Colonic mucosa (tissue), 4 donors: ENCODE data around the gene OPHN1. TPM values are rescaled to one million over a fixed set of nuclear protein-coding genes. Genes with fewer than 3 reads are reported as not detected.

Experiments
- DNase-seq: peaks from one replicate; pipeline ENCODE4 v3.0.0-alpha.2; 2020
- H3K27ac ChIP-seq: fragments of 200-600 bp; one replicate; pipeline ENCODE4 v1.8.0; 2021
- H3K27me3 ChIP-seq: fragments of 200-600 bp; one replicate; pipeline ENCODE4 v1.8.0; 2021
- H3K36me3 ChIP-seq: fragments of 200-600 bp; one replicate; pipeline ENCODE4 v1.8.0; 2021
- H3K4me1 ChIP-seq: fragments of 200-600 bp; one replicate; pipeline ENCODE4 v1.8.0; 2021; ENCODE audit warnings: mild to moderate bottlenecking
- H3K4me3 ChIP-seq: fragments of 200-600 bp; one replicate; pipeline ENCODE4 v1.8.0; 2021
- H3K9ac ChIP-seq, 2 donors: one replicate each; pipeline ENCODE4 v1.7.0; 2013; ENCODE audit warnings: control low read depth in 2 of 2, low read depth in 2 of 2, low read length in 2 of 2
- H3K9me3 ChIP-seq: fragments of 200-600 bp; one replicate; pipeline ENCODE4 v1.8.0; 2021
- CTCF ChIP-seq: fragments of 200-600 bp; IDR thresholded peaks from one replicate; pipeline ENCODE4 v1.8.0; 2022; ENCODE audit warnings: antibody characterized with exemption, mild to moderate bottlenecking
- intact Hi-C: fragments of 100-400 bp; cut with DNase I; formaldehyde crosslinking; loops from one replicate; pipeline ENCODE4 v1.14.1; 2022
- total RNA-seq, 2 donors: library from RNA; stranded (reverse); fragmentation: NEBNext Ultra II Directional in 1 of 2; extraction: Animal tissue kit (Norgen Biotek cat#: 25700) in 1 of 2; gene quantifications; one replicate each; pipeline ENCODE4 v1.2.1, GENCODE V29; 2021
- donor health status: healthy.
- donor health status: DM: no; HTN: no; CAD: no.
- donor health status: DM: no; HTN: no; CAD: no.

Gene OPHN1
- total RNA-seq, 2 donors from 2014 or later: 4.8 to 6.8 TPM

GRCh38 chrX:68424719-68425118 lies 8.6 kb downstream of the OPHN1 start:
- intact Hi-C loops: no loop called here
- Histone ChIP-seq H3K4me1 (no peaks in the 10 kb centered on the region), H3K36me3 (no peaks in the 10 kb centered on the region), H3K9ac (no peak overlapping the region), H3K27ac (no peak overlapping the region), H3K4me3 (no peak overlapping the region), H3K9me3 (no peaks in the 10 kb centered on the region), H3K27me3 (no peaks in the 10 kb centered on the region)
- TF ChIP-seq CTCF: no peak
- no peak for DNase-seq

- intact Hi-C loops: no loop called here
- Histone ChIP-seq H3K4me3 (no peak overlapping the region), H3K36me3 (no peaks in the 10 kb centered on the region), H3K27ac (no peak overlapping the region), H3K9me3 (no peaks in the 10 kb centered on the region), H3K4me1 (no peaks in the 10 kb centered on the region), H3K27me3 (no peaks in the 10 kb centered on the region), H3K9ac (no peak overlapping the region)
- no peak for DNase-seq
- no peak for TF ChIP-seq CTCF
Measured at GRCh38 chrX:68422478-68422877, 10.8 kb downstream of the OPHN1 start.

GRCh38 chrX:68421636-68422035 lies 11.7 kb downstream of the OPHN1 start:
- Histone ChIP-seq H3K9ac (no peak overlapping the region), H3K36me3 (no peaks in the 10 kb centered on the region), H3K27ac (no peak overlapping the region), H3K4me3 (no peak overlapping the region), H3K4me1 (no peaks in the 10 kb centered on the region), H3K27me3 (no peaks in the 10 kb centered on the region), H3K9me3 (no peaks in the 10 kb centered on the region)
- TF ChIP-seq CTCF: no peak
- DNase-seq: no peak
- intact Hi-C loops: no loop called here

GRCh38 chrX:68420559-68420958 lies 12.7 kb downstream of the OPHN1 start:
- no peak overlapping the region for H3K4me3 ChIP-seq
- H3K27ac ChIP-seq: no peak overlapping the region
- H3K4me1 ChIP-seq: no peaks in the 10 kb centered on the region
- intact Hi-C loops: no loop called here
- H3K27me3 ChIP-seq: no peaks in the 10 kb centered on the region
- no peak overlapping the region for H3K9ac ChIP-seq
- no peaks in the 10 kb centered on the region for H3K36me3 ChIP-seq
- TF ChIP-seq CTCF: no peak
- H3K9me3 ChIP-seq: no peaks in the 10 kb centered on the region
- DNase-seq: no peak

DNA sequence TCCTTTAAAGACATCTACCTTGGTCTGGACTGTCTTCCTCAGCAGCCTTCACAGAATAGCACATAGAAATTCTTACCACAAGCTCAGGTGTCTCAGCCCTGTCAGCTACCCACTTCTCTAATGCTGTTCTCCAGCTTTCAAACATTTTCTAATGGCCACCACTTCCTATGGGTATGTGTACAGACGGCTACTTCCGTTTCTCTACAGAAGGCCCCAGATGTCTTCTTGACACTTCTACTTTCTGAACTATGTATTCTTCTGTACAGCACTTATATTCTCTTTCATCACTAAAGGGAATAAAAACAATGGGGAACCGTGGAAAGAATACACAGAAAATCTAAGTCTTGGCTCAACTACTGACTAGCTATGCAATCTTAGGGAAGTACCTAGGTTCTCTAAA lies 13.3 kb downstream of the OPHN1 start:
- TF ChIP-seq CTCF: no peak
- intact Hi-C loops: no loop called here
- Histone ChIP-seq H3K9ac (no peak overlapping the region), H3K4me1 (no peaks in the 10 kb centered on the region), H3K4me3 (no peak overlapping the region), H3K27me3 (no peaks in the 10 kb centered on the region), H3K27ac (no peak overlapping the region), H3K36me3 (no peaks in the 10 kb centered on the region), H3K9me3 (no peaks in the 10 kb centered on the region)
- no peak for DNase-seq

- Histone ChIP-seq H3K36me3 (no peaks in the 10 kb centered on the region), H3K27ac (no peak overlapping the region), H3K4me1 (no peaks in the 10 kb centered on the region), H3K4me3 (no peak overlapping the region), H3K9ac (no peak overlapping the region), H3K9me3 (no peaks in the 10 kb centered on the region), H3K27me3 (no peaks in the 10 kb centered on the region)
- DNase-seq: no peak
- no peak for TF ChIP-seq CTCF
- intact Hi-C loops: no loop called here
Measured at GRCh38 chrX:68417651-68418050, 15.6 kb downstream of the OPHN1 start.
